HG02678 (cell line): Measurements from ENCODE around the gene TMEM151A.
"Not testable (repeated sequence)": the region's sequence is repeated elsewhere in the genome, so short reads cannot be mapped to it uniquely, and the experiment has no call there.

Experiments
- ATAC-seq: cut with Tn5 transposase; IDR thresholded peaks from one replicate; pipeline ENCODE4 v1.9.1; 2021; ENCODE audit warnings: mild to moderate bottlenecking, moderate library complexity; ENCODE audit not compliant: unreplicated experiment

The TMEM151A gene

DNA sequence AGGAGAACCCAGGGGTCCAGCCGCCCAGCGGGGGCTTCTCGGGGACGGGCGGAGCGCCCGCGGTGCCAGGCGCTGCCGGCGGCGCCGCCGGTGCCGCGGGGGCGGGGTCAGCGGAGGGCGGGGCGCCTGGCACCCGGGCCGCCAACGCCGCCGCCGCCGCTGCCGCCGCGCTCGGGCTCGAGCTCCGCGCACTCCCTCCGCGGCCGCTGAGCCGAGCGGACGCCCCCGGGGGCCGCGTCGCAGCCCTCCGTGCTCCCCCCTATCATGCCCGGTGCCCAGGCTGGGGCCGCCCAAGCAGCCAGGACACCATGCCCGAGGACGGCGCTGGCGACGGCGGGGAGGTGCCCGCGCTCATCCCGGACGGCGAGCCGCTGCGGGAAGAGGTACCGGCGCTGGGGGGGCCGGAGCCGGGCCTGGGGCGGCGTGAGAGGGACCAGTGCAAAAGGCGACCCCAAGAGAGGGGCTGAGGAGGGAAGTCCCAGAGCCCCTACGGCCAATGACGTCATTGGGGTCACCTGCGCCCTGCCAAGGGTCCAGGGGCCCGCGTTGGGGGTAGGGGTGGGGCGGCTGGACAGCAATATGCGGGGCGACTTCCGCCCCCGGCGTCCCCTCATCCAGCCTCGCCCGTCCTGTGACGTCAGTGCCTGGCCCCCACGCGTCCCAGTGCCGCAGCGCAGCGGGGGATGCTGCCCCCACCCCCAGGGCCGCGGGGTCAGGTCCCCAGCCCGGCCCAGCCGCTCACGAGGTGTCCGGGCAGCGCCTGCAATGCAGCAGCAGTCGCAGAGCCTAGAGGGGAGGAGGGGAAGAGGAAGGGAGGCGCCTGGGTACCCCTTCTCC, at the start of gene TMEM151A:
Gene TMEM151A, plus strand, starts transcription at position 189 of the 837 bp plus-strand sequence. Its CDS starts 120 bp downstream, at position 309.
- no peak for ATAC-seq

GRCh38 chr11:66242095-66242765, 49.5 kb upstream of the TMEM151A start:
- ATAC-seq: no peak

DNA sequence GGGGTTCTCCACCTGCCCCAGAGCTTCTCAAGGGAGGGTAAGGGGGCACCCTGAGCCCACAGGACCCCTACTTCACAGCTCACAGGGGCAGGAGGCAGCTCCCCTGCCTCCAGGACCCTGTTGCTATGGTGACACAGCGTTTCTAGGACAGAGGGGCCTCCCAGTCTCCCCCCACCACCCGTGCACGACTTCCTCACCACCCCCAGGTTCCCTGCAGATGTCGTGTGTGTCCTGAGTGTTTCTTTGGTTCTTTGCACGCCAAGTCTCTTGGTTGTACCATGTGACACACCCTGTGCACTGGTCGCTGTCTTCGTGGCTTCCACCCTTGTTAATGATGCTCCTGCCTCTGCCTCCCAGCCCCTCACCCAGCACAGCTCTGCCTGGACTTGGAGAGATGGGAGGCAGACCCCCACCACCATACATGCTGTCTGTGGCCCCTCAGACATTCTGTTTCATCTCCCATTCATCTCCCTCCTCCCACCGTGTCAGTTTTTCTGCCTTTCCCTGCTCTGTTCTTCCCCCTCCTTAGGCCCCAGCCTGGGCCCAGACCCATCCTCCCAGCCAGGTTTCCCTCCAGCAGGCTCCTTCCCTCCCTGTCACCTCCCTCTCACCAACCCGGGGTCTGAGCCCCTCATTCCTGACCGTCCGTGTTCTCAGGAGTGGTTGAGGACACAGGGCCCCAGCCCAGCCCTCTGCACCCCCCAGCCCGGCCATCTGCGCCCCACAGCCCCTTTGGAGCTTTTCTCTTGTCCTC, 47.7 kb upstream of the TMEM151A start:
- no peak for ATAC-seq

DNA sequence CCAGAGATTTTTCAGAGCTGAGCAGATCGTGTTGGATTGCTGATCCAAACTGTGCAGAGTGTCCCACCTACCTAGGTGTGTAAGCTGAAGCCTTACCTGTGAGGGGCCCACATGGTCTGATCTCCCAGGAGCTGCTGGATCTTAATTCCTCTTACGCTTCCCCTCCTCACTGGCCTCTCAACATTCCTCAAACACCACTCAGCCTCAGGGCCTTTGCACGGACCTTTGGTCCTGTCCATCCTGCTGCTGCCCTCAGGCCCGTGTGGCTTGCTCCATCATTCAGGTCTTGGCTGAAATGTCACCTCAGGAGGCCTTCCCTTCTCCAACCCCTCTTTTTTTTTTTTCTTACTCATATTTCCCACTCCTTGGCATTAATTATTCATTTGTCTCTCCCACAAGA, 44.4 kb upstream of the TMEM151A start:
- no peak for ATAC-seq

- no peak for ATAC-seq
Measured at GRCh38 chr11:66247801-66248200, 43.9 kb upstream of the TMEM151A start.

DNA sequence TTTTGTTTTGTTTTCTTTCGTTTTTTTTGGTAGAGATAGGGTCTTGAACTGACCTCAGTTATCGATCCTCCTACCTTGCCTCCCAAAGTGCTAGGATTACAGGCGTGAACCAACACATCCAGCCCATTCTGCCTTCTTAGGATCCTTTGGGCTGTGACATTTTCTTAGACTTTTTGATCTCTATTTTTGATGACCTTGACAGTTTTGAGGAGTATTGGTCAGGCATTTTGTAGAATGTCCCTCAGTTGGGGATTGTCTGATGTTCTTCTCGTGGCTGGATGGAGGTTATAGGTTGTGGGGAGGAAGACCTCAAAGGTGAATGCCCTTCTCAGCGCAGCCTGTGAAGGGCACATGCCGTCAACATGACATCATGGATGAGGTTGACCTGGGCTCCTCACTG, 42.8 kb upstream of the TMEM151A start:
- ATAC-seq: no peak

DNA sequence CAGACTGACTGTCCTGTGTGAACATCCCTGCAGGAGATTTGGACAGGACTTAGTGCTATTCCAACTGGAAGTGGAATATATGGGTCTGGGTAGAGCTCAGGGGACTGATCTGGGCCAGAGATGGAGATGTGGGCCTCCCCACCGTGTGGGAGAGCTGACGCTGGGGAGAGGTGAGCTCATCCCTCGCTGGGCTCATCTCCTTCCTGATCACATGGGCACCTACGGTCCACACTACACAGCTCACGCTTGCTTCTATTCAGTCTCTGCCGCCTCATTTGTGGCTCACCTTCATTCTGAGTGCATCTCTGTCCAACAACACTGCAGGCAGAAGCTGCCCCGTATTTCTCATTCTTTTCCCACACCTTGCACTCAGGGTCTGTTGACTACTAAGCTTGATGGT, 39.9 kb upstream of the TMEM151A start:
- ATAC-seq: no peak

- ATAC-seq: not testable (repeated sequence)
Measured at GRCh38 chr11:66253081-66253480, 38.6 kb upstream of the TMEM151A start.

DNA sequence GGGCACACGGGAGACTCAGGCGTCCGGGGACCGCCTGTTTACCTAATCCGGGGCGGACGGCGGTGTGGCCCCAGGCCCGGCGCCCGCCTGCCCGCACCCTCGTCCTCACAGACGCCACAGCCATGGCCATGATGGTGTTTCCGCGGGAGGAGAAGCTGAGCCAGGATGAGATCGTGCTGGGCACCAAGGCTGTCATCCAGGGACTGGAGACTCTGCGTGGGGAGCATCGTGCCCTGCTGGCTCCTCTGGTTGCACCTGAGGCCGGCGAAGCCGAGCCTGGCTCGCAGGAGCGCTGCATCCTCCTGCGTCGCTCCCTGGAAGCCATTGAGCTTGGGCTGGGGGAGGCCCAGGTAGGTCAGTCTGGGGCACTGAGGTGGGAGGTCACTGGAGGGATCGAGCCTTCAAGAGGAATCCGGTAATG, 33.2 kb upstream of the TMEM151A start:
- no peak for ATAC-seq

- no peak for ATAC-seq
Measured at GRCh38 chr11:66259225-66259624, 32.5 kb upstream of the TMEM151A start.

- no peak for ATAC-seq
Measured at GRCh38 chr11:66259956-66260355, 31.7 kb upstream of the TMEM151A start.

GRCh38 chr11:66261578-66261977, 30.1 kb upstream of the TMEM151A start:
- ATAC-seq: no peak

GRCh38 chr11:66262191-66262590, 29.5 kb upstream of the TMEM151A start:
- no peak for ATAC-seq

DNA sequence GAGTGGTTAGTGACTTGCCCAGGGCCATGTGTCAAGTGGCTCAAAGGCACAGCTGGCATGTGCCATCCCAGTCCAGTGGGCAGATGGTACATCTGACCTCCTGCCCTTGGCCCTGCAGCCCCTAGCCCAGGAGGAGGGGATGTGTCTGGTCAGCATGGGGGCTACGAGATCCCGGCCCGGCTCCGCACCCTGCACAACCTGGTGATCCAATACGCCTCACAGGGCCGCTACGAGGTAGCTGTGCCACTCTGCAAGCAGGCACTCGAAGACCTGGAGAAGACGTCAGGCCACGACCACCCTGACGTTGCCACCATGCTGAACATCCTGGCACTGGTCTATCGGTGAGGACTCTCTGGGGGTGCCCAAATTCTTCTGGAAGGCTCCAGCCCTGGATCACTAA, 29.0 kb upstream of the TMEM151A start:
- ATAC-seq: no peak

DNA sequence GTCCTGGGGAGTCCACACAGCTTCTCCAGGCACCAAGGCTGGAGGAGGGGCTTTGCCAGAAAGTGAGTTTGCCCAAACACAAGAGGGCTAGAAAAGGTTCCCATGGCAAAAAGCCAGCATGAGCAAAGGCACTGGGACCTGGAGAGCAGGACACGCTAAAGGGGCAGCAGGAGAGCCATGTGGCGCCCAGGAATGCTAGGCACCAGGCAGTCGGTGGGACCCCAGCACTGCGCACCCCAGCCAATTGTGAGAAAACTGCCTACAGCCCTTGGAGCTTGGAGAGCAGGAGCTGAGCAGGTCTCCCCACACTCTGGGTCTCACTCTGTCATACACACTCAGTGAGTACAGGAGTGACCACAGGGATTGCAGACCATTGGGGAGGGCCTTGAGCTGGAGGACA, 28.5 kb upstream of the TMEM151A start:
- no peak for ATAC-seq

- no peak for ATAC-seq
Measured at GRCh38 chr11:66263785-66264184, 27.9 kb upstream of the TMEM151A start.

- no peak for ATAC-seq
Measured at GRCh38 chr11:66264383-66264782, 27.3 kb upstream of the TMEM151A start.

DNA sequence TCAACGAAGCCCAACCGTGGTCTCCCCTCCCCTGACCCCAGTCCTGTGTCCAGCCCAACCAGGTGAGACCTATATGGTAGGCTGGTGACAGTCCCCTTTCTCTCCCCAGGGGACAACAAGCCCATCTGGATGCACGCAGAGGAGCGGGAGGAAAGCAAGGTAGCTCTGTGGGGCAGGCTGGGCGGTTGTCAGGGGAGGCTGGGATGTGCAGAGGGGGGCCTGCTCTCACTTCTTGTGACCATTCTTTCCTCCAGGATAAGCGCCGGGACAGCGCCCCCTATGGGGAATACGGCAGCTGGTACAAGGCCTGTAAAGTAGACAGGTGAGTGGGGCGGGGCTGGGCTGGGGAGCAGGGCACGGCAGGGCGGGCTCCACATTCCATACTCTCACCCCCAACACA, 26.8 kb upstream of the TMEM151A start:
- ATAC-seq: no peak

GRCh38 chr11:66265531-66266377, 25.9 kb upstream of the TMEM151A start:
- no peak for ATAC-seq

GRCh38 chr11:66266378-66267038, 25.2 kb upstream of the TMEM151A start:
- ATAC-seq: no peak
